OCI-LY7 (cell line): ENCODE results near the gene CCDC170. TPM values are rescaled to one million over a fixed set of nuclear protein-coding genes. Genes with fewer than 3 reads are reported as not detected.

Source experiments
- BruUV-seq: library from RNA; stranded (reverse); fragments of 400-500 nt; replicated peaks from 2 replicates; lab custom pipeline; 2021; lab: Mats Ljungman, UMichigan
- CTCF ChIA-PET: fragments of 300-600 bp; sonication (Branson Sonifier 250); formaldehyde crosslinking; loops from one replicate; lab custom pipeline; 2022; ENCODE audit warnings: antibody characterized with exemption; ENCODE audit not compliant: unreplicated experiment; lab: Charles Lee
- POLR2A ChIA-PET: fragments of 300-600 bp; sonication (Branson Sonifier 250); formaldehyde crosslinking; loops from one replicate; lab custom pipeline; 2022; ENCODE audit warnings: antibody characterized with exemption; lab: Charles Lee
- DNase-seq: peaks from one replicate; pipeline ENCODE4 v3.0.0-alpha.2; 2015; ENCODE audit warnings: low spot score
- H2AFZ ChIP-seq: fragments of 200-600 bp; sonication (generic), shearing (Covaris generic); 2 replicates; pipeline ENCODE4 v1.6.1; 2014; ENCODE audit warnings: mild to moderate bottlenecking, antibody characterized with exemption, low read length, moderate library complexity
- H3K27ac ChIP-seq: fragments of 200-600 bp; sonication (generic); 2 replicates; pipeline ENCODE4 v1.5.1; 2014; ENCODE audit warnings: mixed run types, low read depth, mild to moderate bottlenecking, moderate library complexity, low read length, inconsistent platforms; ENCODE audit not compliant: poor library complexity, severe bottlenecking
- H3K36me3 ChIP-seq: fragments of 200-600 bp; sonication (generic); 2 replicates; pipeline ENCODE4 v1.6.1; 2014; ENCODE audit warnings: mild to moderate bottlenecking, antibody characterized with exemption, low read length, moderate library complexity, mixed read lengths; ENCODE audit not compliant: insufficient read depth
- H3K4me1 ChIP-seq: fragments of 200-600 bp; sonication (generic); 2 replicates; pipeline ENCODE4 v1.5.1; 2014; ENCODE audit warnings: mild to moderate bottlenecking, low read length; ENCODE audit not compliant: insufficient read depth, poor library complexity, severe bottlenecking
- H3K4me2 ChIP-seq: fragments of 200-600 bp; sonication (generic); 2 replicates; pipeline ENCODE4 v1.6.1; 2014; ENCODE audit warnings: mild to moderate bottlenecking, low read length
- H3K4me3 ChIP-seq: fragments of 200-600 bp; sonication (generic); 2 replicates; pipeline ENCODE4 v1.5.1; 2014; ENCODE audit warnings: mild to moderate bottlenecking, low read depth, low read length; ENCODE audit not compliant: poor library complexity, severe bottlenecking
- H3K79me2 ChIP-seq: fragments of 200-600 bp; sonication (generic); 2 replicates; pipeline ENCODE4 v1.6.1; 2016; ENCODE audit warnings: low read depth, mild to moderate bottlenecking, low read length, moderate library complexity, mixed read lengths; ENCODE audit not compliant: insufficient read depth
- H3K9me2 ChIP-seq: fragments of 200-600 bp; sonication (generic); 2 replicates; pipeline ENCODE4 v1.6.1; 2016; ENCODE audit warnings: mild to moderate bottlenecking, low read length, mixed read lengths; ENCODE audit not compliant: insufficient read depth
- H3K9me3 ChIP-seq: fragments of 200-600 bp; sonication (generic); 2 replicates; pipeline ENCODE4 v1.6.1; 2014; ENCODE audit warnings: mild to moderate bottlenecking, mixed run types, low read length, mixed read lengths
- H4K20me1 ChIP-seq: fragments of 200-600 bp; sonication (generic); 2 replicates; pipeline ENCODE4 v1.6.1; 2014; ENCODE audit warnings: mild to moderate bottlenecking, antibody characterized with exemption, low read length, moderate library complexity, mixed read lengths; ENCODE audit not compliant: insufficient read depth
- EZH2phosphoT487 ChIP-seq: fragments of 200-600 bp; sonication (generic); IDR thresholded peaks from 2 replicates; pipeline ENCODE4 v1.6.1; 2018; ENCODE audit warnings: low read depth, borderline replicate concordance, mild to moderate bottlenecking, mixed run types, antibody characterized with exemption, low read length, moderate library complexity, mixed read lengths
- intact Hi-C: fragments of 100-400 bp; cut with micrococcal nuclease; formaldehyde crosslinking; loops from one replicate; pipeline ENCODE4 v1.10.0; 2022; ENCODE audit not compliant: unreplicated experiment
- total RNA-seq, 2 experiments: library from RNA; depleted of rRNA in 1 of 2; stranded (reverse); fragments of >200 nt in 1 of 2; shearing (Covaris generic) in 1 of 2; gene quantifications; 2 replicates each; pipeline ENCODE4 v1.2.3, GENCODE V29; 2014 to 2022
- TF ChIP-seq, protein P1 (sequence below): fragments of 200-600 bp; sonication (generic); conservative IDR thresholded peaks from 2 replicates; pipeline ENCODE4 v1.5.1; 2014; ENCODE audit warnings: mild to moderate bottlenecking, antibody characterized with exemption, low read length, moderate library complexity, mixed read lengths

CCDC170 gene
- total RNA-seq, 2 experiments from 2014 or later: not detected

DNA sequence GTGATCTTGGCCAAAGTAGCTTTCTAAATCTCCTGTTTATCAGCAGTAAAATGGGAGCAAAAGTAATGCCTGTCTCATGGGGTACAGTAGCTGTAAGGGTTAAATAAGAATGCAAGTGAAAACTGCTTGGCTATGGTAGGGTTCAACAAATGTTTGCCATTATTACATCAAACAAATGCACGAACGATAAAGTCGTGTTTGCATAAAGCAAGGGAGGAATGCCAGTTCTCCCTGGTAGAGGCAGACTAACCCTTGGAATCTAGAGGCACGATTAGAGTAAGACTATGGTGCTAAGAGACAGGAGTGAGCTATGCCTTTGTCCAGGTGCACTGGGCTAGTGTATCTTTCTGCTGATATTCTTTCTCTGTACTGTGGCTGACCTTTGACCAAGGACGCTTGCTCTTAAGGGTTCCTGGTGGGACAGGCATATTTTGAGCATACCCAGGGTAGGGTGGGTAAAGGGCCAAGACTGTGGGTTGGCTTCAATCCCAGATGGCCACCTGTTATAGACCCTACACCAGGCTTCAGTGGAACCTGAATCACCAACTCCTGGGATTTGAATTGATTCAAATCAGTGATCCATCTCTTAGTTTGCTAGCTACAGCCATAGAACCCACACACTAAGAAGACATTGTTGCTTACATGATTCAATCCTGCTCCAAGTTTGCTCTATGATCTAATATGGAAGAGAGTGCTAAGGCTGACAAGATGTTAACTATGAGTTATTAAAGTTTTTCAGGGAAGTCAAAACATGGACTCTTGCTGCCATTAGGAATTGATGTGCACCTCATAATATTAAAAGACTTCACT, 139.9 kb downstream of the CCDC170 start:
- no TSS peak for BruUV-seq
- no peak overlapping the region for H3K4me3 ChIP-seq
- TF ChIP-seq, protein P1, sequence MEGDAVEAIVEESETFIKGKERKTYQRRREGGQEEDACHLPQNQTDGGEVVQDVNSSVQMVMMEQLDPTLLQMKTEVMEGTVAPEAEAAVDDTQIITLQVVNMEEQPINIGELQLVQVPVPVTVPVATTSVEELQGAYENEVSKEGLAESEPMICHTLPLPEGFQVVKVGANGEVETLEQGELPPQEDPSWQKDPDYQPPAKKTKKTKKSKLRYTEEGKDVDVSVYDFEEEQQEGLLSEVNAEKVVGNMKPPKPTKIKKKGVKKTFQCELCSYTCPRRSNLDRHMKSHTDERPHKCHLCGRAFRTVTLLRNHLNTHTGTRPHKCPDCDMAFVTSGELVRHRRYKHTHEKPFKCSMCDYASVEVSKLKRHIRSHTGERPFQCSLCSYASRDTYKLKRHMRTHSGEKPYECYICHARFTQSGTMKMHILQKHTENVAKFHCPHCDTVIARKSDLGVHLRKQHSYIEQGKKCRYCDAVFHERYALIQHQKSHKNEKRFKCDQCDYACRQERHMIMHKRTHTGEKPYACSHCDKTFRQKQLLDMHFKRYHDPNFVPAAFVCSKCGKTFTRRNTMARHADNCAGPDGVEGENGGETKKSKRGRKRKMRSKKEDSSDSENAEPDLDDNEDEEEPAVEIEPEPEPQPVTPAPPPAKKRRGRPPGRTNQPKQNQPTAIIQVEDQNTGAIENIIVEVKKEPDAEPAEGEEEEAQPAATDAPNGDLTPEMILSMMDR: no peak
- no peak for TF ChIP-seq EZH2phosphoT487
- H3K9me2 ChIP-seq: no peaks in the 10 kb centered on the region
- ChIA-PET POLR2A (no interaction called here), CTCF (no interaction called here)
- H3K9me3 ChIP-seq: no peaks in the 10 kb centered on the region
- H3K27ac ChIP-seq: no peak overlapping the region
- no peaks in the 10 kb centered on the region for H3K36me3 ChIP-seq
- intact Hi-C loops: no loop called here
- H4K20me1 ChIP-seq: no peaks in the 10 kb centered on the region
- H3K79me2 ChIP-seq: no peaks in the 10 kb centered on the region
- no peak for DNase-seq
- H2AFZ ChIP-seq: no peak overlapping the region
- H3K4me1 ChIP-seq: no peaks in the 10 kb centered on the region
- no peak overlapping the region for H3K4me2 ChIP-seq

- BruUV-seq: no TSS peak
- Histone ChIP-seq H3K9me3 (no peaks in the 10 kb centered on the region), H3K4me2 (no peak overlapping the region), H3K9me2 (no peaks in the 10 kb centered on the region), H3K79me2 (no peaks in the 10 kb centered on the region), H2AFZ (no peak overlapping the region), H4K20me1 (no peaks in the 10 kb centered on the region), H3K36me3 (no peaks in the 10 kb centered on the region), H3K4me3 (no peak overlapping the region), H3K27ac (no peak overlapping the region), H3K4me1 (no peaks in the 10 kb centered on the region)
- POLR2A ChIA-PET: no interaction called here
- TF ChIP-seq, protein P1: no peak
- no peak for TF ChIP-seq EZH2phosphoT487
- no peak for DNase-seq
- intact Hi-C loops: no loop called here
- CTCF ChIA-PET: no interaction called here
These were observed 140.5 kb downstream of the CCDC170 start for GRCh38 chr6:151634336-151634720.

DNA sequence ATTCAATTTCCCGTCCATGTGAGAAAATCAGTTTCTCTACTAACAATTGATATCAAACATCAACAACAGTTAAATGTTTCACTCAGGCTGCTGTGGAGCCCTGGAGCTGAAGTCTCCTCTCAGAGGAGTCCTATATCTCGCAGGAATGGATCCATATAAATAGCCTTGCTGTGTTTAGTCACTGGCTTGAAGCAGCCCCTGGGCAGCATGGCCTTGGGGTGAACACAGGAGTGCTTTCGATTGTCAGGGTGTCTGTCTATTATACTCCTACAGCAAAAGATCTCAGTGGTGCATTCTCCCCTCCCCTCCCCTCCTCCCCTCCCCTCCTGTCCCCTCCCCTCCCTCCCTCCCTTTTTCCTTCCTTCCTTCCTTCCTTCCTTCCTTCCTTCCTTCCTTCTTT, 141.9 kb downstream of the CCDC170 start:
- CTCF ChIA-PET: no interaction called here

More for the DNA sequence above, 141.9 kb downstream of the CCDC170 start:
- TF ChIP-seq, protein P1: no peak
- TF ChIP-seq EZH2phosphoT487: no peak
- DNase-seq: no peak
- Histone ChIP-seq H3K9me2 (no peaks in the 10 kb centered on the region), H3K4me2 (no peak overlapping the region), H3K9me3 (no peaks in the 10 kb centered on the region), H2AFZ (no peak overlapping the region), H3K27ac (no peak overlapping the region), H3K36me3 (no peaks in the 10 kb centered on the region), H3K4me3 (no peak overlapping the region), H3K79me2 (no peaks in the 10 kb centered on the region), H3K4me1 (no peaks in the 10 kb centered on the region), H4K20me1 (no peaks in the 10 kb centered on the region)
- no TSS peak for BruUV-seq
- intact Hi-C loops: no loop called here
- POLR2A ChIA-PET: interaction anchor here (0.6 kb wide), 1 partner anchor 21 kb away, joined by 3 read pairs; no protein-coding TSS in a partner anchor
